Stimulated activated CD8-positive, alpha-beta memory T cell treated with anti-CD3 and anti-CD28 coated beads, Interleukin-7, amount 100 ng/mL, for 4 hours (primary cell): ENCODE results near the gene GPR161.

ENCODE experiments used
- DNase-seq, 2 donors: peaks; one replicate each; pipeline ENCODE4 v3.0.0-alpha.2; 2020; ENCODE audit warnings: low read depth in 2 of 2

Gene GPR161

DNA sequence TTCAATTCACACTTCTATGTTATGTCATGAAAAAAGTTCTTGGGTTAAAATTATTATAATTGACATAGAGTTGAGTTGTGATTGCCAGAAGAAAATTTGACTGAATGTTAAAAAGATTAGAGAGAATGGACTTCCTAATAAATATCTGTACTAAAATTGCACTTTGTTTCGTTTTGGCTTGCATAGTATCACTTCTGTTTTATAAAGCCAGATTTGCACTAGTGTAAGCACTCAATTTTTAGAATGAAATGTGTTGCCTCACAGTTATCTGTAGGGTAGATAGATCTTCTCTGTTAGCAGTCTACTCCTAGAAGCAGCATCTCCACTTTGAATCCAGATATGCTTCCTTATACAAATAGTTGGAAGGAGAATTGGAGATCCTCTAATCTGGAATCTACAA lies 104.7 kb downstream of the GPR161 start:
- no peak for DNase-seq

DNA sequence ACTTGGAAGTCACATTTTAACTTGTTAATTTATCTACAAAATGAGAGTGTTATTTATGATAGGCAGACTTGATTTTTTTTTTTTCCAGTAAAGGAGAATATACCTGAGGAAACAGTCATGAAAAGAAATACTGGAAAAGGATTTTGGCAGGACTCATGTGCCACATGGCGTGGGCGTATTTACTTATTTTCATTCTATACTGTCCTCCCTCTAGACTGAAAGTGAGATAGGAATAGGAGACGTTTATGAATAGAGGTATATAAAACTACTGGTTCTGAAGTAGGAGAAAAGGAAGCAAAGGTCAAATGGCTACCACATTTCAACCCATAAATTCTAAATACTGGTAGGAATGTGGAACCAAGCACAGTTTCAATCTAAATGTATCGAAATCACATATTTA lies 105.1 kb downstream of the GPR161 start:
- DNase-seq = no peak

- DNase-seq = no peak
Observed at GRCh38 chr1:168031198-168031597, 105.5 kb downstream of the GPR161 start.
